ENCODE data around the gene GAB2.
"Not testable (repeated sequence)": the region's sequence is repeated elsewhere in the genome, so short reads cannot be mapped to it uniquely, and the experiment has no call there.

The GAB2 gene

DNA sequence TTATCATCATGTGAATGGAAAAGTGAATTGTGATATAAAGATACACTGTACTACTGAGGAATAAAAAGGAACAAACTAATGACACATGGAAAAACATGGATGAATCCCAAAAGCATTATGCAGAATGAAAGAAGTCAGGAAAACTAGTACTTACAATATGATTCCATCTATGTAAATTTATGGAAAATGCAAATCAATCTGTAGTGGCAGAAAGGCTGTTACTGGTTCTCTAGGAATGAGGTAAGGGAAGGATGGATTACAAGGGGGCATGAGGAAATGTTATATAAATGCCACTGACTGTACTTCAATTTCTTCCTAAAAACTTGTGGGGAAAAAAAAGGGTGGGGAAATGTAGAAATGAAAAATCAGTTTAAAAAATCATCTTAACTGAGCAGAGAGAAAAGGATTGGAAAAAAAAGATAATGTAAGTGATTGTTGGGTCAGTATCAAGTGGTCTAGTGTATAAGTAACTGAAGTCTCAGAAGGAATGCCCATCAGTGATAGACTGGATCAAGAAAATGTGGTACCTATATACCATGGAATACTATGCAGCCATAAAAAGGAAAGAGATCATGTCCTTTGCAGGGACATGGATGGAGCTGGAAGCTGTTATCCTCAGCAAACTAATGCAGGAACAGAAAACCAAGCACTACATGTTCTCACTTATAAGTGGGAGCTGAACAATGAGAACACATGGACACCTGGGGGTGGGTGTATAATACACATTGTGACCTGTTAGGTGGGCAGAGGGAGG lies 180.2 kb downstream of the GAB2 start:
- no peak for DNase-seq
- TF ChIP-seq POLR2A (IDR thresholded peaks at IDR 0.05; ENCODE audit: low read length): no peak
- TF ChIP-seq GATA1 (IDR thresholded peaks at IDR 0.05; ENCODE audit: low read depth, low read length): no peak

GRCh38 chr11:78234006-78234405 lies 183.6 kb downstream of the GAB2 start:
- TF ChIP-seq GATA1 (IDR thresholded peaks at IDR 0.05; ENCODE audit: low read depth, low read length): no peak
- no peak for TF ChIP-seq POLR2A (IDR thresholded peaks at IDR 0.05; ENCODE audit: low read length)
- no peak for DNase-seq

DNA sequence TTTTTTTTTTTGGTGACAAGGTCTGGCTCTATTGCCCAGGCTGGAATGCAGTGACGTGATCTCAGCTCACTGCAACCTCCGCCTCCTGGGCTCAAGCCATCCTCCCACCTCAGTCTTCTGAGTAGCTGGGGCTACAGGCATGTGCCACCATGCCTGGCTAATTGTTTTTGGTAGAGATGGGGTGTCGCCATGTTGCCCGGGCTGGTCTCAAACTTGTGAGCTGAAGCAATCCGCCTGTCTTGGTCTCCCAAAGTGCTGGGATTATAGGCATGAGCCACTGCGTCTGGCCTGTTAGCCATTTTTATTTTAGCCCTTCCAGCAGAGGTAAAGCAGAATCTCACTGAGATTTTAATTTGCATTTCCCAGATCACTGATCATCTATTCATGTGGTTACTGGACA lies 184.6 kb downstream of the GAB2 start:
- DNase-seq: not testable (repeated sequence)

GRCh38 chr11:78231962-78232501 lies 185.6 kb downstream of the GAB2 start:
- TF ChIP-seq POLR2A (IDR thresholded peaks at IDR 0.05; ENCODE audit: low read length) (no peak), GATA1 (IDR thresholded peaks at IDR 0.05; ENCODE audit: low read depth, low read length) (no peak)
- DNase-seq: no peak

DNA sequence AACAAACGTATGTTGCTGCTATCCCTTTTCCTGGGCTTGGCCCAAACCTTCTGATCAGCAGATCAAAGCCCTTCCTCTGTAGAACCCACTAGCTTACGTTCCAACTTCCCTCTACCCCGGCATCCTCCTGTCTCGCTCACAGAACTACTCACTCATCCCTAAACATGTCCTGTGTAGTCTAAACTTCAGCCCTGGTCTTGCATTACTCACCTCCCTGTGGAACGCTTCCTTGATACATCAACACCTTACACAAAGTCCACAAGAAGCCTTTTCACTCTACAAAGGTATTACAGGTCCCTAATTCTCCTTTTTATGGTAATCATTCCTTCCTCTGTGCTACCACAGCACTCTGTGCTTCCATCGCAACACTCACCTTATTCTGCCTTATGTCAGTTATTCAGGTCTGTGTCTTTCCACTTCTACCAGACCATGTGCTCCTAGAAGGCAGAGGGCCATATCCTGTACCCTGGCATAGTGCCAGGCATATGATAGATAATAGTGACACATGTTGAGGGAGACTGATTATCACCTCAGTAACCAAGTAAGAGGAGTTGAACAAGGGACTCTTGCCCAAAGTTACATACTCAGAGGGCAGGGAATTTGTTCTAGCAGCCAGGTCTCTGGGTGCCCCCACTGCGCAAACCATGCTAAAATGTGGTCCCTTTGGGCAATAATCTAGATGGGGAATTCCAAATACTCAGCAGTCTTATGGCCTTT lies 187.3 kb downstream of the GAB2 start:
- DNase-seq: peak; percentile 80 to 87

DNA sequence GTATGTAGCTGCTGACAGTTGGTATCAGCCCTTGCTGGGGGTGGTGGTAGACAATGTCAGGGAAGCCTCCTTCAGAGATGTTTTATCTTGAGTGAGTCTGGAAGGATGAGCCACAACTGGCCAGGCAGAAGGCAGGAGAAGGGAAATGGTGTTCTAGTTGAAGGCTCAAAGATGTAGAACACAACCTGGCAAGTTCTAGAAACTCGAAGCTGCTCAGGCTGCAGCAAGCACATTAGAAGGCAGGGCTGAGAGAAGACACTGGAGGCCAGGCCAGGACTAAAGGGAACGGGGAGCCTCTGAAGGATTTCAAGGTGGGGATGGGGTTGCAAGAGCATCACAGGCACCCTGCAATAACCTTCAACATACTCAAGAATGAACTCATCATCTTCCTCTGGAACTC lies 188.5 kb downstream of the GAB2 start:
- DNase-seq: no peak
- no peak for TF ChIP-seq POLR2A (IDR thresholded peaks at IDR 0.05; ENCODE audit: low read length)
- TF ChIP-seq GATA1 (IDR thresholded peaks at IDR 0.05; ENCODE audit: low read depth, low read length): no peak

More for the DNA sequence above, 187.3 kb downstream of the GAB2 start:
- TF ChIP-seq GATA1 (IDR thresholded peaks at IDR 0.05; ENCODE audit: low read depth, low read length) (no peak), POLR2A (IDR thresholded peaks at IDR 0.05; ENCODE audit: low read length) (no peak)

GRCh38 chr11:78228467-78228866 lies 189.2 kb downstream of the GAB2 start:
- peak; percentile 37 to 55 for DNase-seq
- TF ChIP-seq POLR2A (IDR thresholded peaks at IDR 0.05; ENCODE audit: low read length): no peak
- TF ChIP-seq GATA1 (IDR thresholded peaks at IDR 0.05; ENCODE audit: low read depth, low read length): no peak

DNA sequence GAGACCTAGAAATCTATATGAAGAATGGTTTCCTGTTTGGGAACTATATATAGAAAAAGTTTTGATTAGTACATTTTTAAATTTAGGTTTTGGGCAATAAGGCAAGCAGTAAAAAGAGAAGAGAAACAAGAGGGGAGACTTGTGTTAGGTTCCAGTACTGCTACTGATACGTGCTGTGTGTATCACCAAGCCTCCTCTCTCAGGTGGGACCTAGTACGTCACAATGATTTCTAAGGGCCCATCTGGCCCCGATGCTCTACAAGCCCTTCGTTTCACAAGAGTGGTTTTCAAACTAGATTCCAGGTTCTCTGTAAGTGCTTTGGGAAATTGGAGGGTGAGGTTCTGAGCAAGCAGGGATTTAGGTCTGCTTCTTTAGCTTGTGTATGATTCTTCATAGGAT lies 189.7 kb downstream of the GAB2 start:
- TF ChIP-seq GATA1 (IDR thresholded peaks at IDR 0.05; ENCODE audit: low read depth, low read length): no peak
- no peak for TF ChIP-seq POLR2A (IDR thresholded peaks at IDR 0.05; ENCODE audit: low read length)
- DNase-seq: no peak

DNA sequence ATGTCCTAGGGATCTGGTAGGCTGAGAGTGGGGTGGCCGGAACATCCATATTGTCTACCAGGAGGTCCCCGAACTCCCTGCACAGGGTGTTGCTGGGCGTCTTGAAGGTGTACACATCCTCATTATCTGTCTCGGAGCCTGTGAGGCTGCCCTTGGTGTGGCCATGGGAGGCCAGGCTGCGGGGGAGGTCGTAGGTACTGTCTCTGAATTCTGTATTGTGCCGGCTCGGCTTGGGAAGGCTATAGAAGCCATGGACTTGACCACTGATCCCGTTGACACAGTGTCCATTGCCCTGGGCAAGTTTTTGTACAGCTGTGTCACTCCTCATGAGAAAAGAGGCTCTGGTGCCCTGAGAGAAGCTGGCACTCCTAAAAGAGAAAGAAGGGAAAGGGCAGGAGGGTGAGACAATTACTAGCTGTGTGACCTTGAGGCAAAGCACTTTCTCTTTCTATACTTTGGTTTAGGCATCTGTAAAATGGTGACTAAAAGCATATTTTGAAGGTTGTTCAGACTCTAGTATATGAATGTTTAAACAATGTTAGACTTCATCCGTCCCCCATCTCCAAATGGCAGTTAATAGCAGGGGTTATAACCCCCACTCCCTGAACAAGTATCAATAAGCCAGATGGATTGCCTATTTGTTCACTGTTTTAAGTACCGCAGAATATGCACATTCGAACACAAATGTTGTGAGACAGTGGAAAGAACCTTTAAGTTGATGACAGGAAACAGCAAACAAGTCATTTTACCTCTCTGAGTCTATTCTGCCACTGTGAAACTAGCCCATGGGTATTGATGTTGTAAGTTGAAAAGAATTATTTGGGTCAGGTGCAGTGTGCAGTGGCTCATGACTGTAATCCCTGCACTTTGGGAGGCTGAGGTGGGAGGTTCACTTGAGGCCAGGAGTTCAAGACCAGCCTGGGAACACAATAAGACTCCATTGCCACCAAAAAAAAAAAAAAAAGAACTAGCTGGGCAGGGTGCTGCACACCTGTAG lies 190.6 kb downstream of the GAB2 start:
- TF ChIP-seq GATA1 (IDR thresholded peaks at IDR 0.05; ENCODE audit: low read depth, low read length): no peak
- TF ChIP-seq POLR2A (IDR thresholded peaks at IDR 0.05; ENCODE audit: low read length): no peak
- no peak for DNase-seq

DNA sequence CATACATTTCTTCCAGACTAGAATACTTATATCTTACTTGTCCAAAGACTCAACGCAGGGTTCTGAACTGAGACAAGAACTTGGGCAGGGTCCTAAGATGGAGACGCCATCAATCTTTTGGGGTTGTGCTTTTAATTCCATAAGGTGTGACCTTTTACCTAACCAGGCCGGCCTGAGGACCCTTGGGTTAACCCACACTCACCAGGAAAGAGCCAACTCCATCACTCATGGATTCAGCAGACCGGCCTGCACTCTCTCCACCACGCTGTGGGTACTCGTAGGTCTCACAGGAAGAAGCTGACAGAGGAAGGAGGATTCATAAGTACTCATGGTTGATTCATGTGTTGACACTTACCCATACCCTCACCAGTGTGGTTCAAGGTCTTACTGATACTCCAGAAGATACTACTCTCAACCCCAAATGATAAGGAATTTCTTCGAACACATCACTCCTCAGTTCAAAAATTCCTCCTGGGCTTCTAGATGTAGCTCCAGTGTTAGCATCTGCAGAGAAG lies 192.7 kb downstream of the GAB2 start:
- DNase-seq: no peak
- TF ChIP-seq POLR2A (IDR thresholded peaks at IDR 0.05; ENCODE audit: low read length) (no peak), GATA1 (IDR thresholded peaks at IDR 0.05; ENCODE audit: low read depth, low read length) (no peak)

DNA sequence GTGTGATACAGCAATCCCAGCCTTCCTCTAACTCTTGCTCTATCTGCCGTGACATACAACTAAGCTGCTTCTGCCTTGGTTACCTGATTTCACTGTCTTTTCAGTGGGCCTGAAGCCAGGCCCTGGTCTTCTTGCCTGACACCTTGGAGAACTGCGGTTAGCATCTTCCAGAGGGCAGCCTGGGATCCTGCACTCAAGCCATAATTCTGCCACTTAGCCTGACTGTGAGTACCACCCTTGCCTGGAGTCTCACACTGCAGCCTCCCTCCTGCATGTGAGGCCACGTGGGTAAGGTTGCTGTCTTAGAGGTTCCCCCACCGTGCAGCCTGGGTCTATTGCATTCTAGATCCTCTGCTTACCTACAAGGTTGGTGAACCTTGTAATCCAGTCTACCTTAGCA lies 193.1 kb downstream of the GAB2 start:
- TF ChIP-seq POLR2A (IDR thresholded peaks at IDR 0.05; ENCODE audit: low read length): no peak
- no peak for TF ChIP-seq GATA1 (IDR thresholded peaks at IDR 0.05; ENCODE audit: low read depth, low read length)
- no peak for DNase-seq

DNA sequence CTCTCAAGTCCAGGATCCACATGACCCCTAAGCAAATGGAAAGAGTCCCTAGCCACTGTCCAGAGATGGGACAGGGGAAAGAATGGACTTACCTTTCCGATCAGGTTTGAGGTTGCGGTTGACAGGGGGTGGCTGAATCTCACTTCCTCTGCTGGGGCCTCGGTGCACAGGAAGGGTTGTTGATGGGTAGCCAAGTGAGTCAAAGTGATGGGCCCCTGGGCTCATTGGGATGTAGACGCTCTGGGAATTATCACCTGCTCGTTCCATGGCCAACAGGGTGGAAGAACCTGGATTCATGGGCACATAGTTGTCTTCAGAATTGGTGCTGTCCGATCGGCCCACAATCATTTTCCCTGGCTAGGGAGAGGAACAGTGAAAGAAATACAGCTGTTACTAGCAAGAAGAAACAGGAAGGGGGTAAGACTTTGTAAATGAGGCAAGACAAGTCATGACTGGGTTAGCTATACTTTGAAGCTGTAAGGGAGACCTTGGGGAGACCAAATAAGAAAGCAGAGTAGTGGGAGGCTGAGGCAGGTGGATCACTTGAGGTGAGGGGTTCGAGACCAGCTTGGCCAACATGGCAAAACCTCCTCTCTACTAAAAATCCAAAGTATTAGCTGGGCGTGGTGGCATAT lies 194.2 kb downstream of the GAB2 start:
- no peak for DNase-seq
- TF ChIP-seq GATA1 (IDR thresholded peaks at IDR 0.05; ENCODE audit: low read depth, low read length): no peak
- TF ChIP-seq POLR2A (IDR thresholded peaks at IDR 0.05; ENCODE audit: low read length): no peak

DNA sequence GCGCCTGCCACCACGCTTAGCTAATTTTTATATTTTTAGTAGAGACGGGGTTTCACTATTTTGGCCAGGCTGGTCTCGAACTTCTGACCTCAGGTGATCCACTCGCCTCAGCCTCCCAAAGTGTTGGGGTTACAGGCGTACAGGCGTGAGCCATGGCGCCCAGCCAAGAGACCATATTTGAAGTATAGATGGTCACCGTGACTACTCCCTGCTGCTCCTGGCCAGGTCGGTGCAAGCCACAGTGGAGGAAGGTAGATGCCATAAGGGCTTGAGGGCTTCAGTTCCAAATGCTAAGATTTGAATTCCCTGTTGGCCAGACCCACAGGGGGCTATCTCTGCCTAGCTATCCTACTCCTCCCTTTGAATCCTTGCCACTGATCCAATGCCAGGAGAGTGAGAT lies 194.9 kb downstream of the GAB2 start:
- not testable (repeated sequence) for DNase-seq

Data from erythroblast (primary cell).